ENCODE results near the gene CMTM3.
"Not testable (repeated sequence)": the region's sequence is repeated elsewhere in the genome, so short reads cannot be mapped to it uniquely, and the experiment has no call there.

CMTM3 gene

DNA sequence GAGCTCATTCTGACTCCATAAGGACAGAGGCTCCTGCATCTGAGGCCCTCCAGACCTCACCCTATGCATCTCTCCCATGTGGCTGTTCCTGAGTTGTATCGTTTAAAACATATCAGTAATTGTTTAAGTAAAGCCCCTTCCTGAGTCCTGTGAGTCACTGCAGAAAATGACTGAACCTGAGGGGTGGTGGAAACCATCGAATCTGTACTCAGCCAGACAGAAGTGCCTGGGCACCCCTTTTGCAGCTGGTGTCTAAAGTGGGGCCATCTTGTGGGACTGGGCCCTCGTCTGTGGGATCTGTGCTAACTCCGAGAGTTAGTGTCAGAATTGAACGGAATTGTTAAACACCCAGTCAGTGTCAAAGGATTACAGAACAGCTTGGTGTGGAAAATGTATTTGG is 25.4 kb downstream of the CMTM3 start:
- in situ Hi-C loops (cut with MboI; ENCODE audit: low sequenced_read_pairs) = no loop called here

DNA sequence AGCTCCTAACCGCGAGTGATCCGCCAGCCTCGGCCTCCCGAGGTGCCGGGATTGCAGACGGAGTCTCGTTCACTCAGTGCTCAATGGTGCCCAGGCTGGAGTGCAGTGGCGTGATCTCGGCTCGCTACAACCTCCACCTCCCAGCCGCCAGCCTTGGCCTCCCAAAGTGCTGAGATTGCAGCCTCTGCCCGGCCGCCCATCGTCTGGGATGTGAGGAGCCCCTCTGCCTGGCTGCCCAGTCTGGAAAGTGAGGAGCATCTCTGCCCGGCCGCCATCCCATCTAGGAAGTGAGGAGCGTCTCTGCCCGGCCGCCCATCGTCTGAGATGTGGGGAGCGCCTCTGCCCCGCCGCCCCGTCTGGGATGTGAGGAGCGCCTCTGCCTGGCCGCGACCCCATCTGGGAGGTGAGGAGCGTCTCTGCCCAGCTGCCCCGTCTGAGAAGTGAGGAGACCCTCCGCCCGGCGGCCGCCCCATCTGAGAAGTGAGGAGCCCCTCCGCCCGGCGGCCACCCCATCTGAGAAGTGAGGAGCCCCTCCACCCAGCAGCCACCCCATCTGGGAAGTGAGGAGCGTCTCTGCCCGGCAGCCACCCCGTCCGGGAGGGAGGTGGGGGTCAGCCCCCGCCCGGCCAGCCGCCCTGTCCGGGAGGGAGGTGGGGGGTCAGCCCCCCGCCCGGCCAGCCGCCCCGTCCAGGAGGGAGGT is 26.2 kb downstream of the CMTM3 start:
- in situ Hi-C loops (cut with MboI; ENCODE audit: low sequenced_read_pairs) = not testable (repeated sequence)

GRCh38 chr16:66631558-66631957 is 27.1 kb downstream of the CMTM3 start:
- in situ Hi-C loops (cut with MboI; ENCODE audit: low sequenced_read_pairs) = not testable (repeated sequence)

GRCh38 chr16:66634527-66635196 is 30.2 kb downstream of the CMTM3 start:
- in situ Hi-C loops (cut with MboI; ENCODE audit: low sequenced_read_pairs) = no loop called here

- in situ Hi-C loops (cut with MboI; ENCODE audit: low sequenced_read_pairs) = no loop called here
These were observed 30.9 kb downstream of the CMTM3 start for GRCh38 chr16:66635406-66635805.

DNA sequence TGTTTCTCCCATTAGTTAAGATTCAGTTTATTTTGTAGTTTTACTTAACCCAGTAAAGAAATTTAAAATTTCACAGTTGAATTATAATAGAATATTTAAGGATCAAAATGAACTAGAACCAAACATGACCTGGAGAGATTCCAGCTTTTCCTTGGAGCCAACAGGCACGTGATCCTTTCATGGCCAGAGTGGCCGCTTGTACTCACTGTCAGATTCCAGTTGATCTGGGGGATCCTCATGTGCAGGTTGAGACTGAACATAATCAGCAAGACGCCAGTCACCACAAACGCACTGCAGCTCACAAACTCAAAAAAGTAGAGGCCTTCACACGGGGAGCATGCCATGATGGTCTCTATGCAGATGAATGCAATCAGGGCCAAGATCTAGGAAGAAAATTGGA is 31.7 kb downstream of the CMTM3 start:
- in situ Hi-C loops (cut with MboI; ENCODE audit: low sequenced_read_pairs) = no loop called here

GRCh38 chr16:66637806-66638205 is 33.3 kb downstream of the CMTM3 start:
- in situ Hi-C loops (cut with MboI; ENCODE audit: low sequenced_read_pairs) = no loop called here

DNA sequence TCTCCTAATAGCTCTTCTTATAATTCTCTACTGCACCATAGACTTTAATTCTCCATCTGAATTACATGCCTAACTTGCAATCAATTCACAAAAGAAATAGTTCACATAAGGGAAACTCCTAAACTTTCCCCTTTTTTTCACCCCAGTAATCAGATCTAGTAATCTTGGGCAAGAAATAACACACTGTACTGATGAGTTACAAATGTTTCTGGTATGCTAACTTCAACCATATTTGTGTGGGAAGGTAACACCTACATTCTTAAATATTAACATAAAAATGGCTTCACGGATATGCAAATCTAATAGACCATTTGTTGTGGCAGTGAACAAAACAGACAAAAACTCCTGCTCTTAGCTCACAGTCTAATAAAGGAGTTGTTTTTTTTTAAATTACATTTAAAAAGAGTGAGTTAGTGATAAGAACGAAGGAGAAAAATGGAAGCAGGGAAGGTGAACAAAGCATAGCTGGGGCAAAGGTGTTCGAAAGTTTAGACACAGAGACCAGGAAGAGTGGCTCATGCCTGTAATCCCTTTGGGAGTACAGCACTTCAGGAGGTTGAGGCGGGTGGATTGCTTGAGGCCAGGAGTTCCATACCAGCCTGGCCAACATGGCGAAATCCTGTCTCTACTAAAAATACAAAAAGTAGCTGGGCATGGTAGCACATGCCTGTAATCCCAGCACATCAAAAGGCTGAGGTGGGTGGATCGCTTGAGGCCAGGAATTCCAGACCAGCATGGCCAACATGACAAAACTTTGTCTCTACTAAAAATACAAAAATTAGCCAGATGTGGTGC is 34.8 kb downstream of the CMTM3 start:
- in situ Hi-C loops (cut with MboI; ENCODE audit: low sequenced_read_pairs) = no loop called here

GRCh38 chr16:66640724-66641314 is 36.3 kb downstream of the CMTM3 start:
- in situ Hi-C loops (cut with MboI; ENCODE audit: low sequenced_read_pairs) = no loop called here

DNA sequence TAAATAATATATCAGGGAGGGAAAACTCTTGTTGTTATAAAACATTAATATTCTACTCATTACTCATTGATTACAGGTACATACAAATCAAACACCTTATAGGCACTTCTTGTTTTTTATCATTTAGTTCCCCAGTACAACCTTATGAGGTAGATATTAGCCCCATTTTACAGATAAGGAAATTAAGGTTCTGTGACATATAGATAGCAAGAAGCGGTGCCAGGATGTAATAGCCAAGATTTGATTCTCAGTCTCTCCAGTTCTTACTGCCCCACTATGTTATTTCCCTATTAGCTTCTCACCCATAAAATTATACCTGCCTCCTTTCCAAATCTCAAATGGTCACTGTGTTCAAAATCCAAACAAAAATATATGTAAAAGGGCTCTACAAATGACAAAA is 36.9 kb downstream of the CMTM3 start:
- in situ Hi-C loops (cut with MboI; ENCODE audit: low sequenced_read_pairs) = no loop called here

DNA sequence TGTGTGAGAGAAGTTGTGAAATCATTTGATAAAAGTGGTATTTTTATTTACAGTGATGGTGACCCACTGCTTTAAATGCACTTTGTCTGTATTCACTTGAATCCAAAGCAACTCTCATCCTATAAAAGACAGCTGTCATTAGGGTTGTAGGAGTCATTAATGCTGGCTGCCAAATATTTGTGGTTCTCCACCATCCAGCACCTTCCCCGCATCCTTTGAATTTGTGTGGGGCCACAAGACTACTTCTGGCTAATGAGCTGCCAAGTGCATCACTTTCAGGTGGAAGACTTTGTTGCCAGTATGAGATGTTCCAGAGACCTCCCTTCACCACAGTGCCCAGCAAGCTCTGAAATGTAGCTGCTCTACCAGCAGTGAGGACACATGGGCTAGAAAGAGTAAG is 43.4 kb downstream of the CMTM3 start:
- in situ Hi-C loops (cut with MboI; ENCODE audit: low sequenced_read_pairs) = no loop called here

- in situ Hi-C loops (cut with MboI; ENCODE audit: low sequenced_read_pairs) = no loop called here
These were observed 44.7 kb downstream of the CMTM3 start for GRCh38 chr16:66649167-66649566.

GRCh38 chr16:66649636-66650205 is 45.2 kb downstream of the CMTM3 start:
- in situ Hi-C loops (cut with MboI; ENCODE audit: low sequenced_read_pairs) = no loop called here

GRCh38 chr16:66650707-66651473 is 46.4 kb downstream of the CMTM3 start:
- in situ Hi-C loops (cut with MboI; ENCODE audit: low sequenced_read_pairs) = no loop called here

DNA sequence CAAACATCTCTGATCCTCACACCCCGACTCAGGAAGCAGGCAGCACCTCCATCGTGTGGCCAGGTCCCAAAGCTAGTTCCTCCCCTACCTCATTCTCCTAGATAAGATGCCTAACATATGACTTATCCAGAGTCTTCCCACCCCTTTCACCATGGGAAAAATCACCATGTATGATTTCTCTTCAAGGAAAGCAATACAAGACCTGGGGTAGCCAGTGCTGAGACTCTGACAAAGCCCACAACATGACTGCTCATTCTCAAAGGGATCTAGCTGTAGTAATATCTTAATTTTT is 46.9 kb downstream of the CMTM3 start:
- in situ Hi-C loops (cut with MboI; ENCODE audit: low sequenced_read_pairs) = no loop called here

DNA sequence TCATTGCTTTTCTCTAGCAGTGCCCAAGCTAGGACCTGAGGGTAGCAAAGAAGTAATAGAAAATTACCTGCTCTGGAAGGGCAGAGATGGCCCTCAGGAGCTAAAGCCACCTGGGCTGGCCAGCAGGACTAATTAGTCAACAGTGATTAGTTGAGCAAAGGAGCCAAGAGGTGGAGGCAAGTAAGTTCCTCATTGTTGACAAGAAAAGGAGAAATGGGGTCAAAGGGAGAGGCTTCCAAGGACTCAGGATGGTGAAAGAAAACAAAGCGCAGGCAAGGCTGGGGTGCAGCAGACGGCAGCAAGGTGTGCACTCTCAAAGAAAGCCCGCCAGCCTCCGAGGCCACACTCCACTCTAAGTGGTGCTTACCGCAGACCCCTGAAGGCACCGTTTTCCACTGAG is 47.5 kb downstream of the CMTM3 start:
- in situ Hi-C loops (cut with MboI; ENCODE audit: low sequenced_read_pairs) = no loop called here

DNA sequence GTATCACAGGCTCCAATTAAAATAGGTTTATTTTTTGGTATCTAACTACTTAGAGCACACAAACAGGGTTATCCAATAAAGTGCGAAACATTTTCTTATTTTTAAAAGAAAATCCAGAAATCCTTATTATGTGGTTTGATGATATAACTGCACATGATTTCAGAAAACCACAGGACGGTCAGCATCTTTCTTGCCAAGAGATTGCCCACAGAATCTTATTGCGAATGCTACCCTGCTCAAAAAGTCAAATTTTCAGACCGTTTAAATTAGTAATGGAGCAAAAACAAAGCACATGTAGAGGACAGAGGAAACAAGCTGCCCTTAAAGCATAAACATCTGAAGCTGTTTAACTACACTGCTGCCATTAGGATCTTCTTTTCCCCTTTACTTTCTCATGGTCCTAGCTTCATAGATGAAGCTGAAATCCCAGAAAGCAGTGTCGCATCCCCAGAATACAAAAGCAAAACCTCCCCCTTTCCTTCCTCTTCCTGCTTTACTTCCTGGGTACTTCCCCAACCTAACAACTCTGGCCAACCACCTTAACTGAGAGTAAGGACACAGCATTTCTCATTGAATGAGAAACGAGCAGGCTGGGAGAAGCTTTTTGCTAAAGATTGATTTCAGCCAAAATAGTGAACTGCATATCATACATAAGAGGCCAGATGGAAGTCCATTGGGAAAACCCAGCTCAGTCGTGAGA is 48.3 kb downstream of the CMTM3 start:
- in situ Hi-C loops (cut with MboI; ENCODE audit: low sequenced_read_pairs) = no loop called here

GRCh38 chr16:66653581-66654350 is 49.3 kb downstream of the CMTM3 start:
- in situ Hi-C loops (cut with MboI; ENCODE audit: low sequenced_read_pairs) = no loop called here

- in situ Hi-C loops (cut with MboI; ENCODE audit: low sequenced_read_pairs) = no loop called here
These were observed 52.0 kb downstream of the CMTM3 start for GRCh38 chr16:66656547-66656946.

Data from HL-60/S4 treated with phorbol 12-myristate 13-acetate at 8.2 ng/mL for 4 days and 3 days (cell line).